ENCODE results near the gene MAP7.

The MAP7 gene

GRCh38 chr6:136533487-136533886, 16.7 kb downstream of the MAP7 start:
- in situ Hi-C loops (cut with MboI; ENCODE audit: low sequenced_read_pairs): no loop called here

GRCh38 chr6:136532030-136532429, 18.2 kb downstream of the MAP7 start:
- in situ Hi-C loops (cut with MboI; ENCODE audit: low sequenced_read_pairs): no loop called here

- in situ Hi-C loops (cut with MboI; ENCODE audit: low sequenced_read_pairs): no loop called here
Observed at GRCh38 chr6:136529710-136530109, 20.5 kb downstream of the MAP7 start.

- in situ Hi-C loops (cut with MboI; ENCODE audit: low sequenced_read_pairs): no loop called here
Observed at GRCh38 chr6:136528477-136528876, 21.7 kb downstream of the MAP7 start.

- in situ Hi-C loops (cut with MboI; ENCODE audit: low sequenced_read_pairs): no loop called here
Observed at GRCh38 chr6:136527831-136528230, 22.4 kb downstream of the MAP7 start.

- in situ Hi-C loops (cut with MboI; ENCODE audit: low sequenced_read_pairs): no loop called here
Observed at GRCh38 chr6:136526937-136527336, 23.3 kb downstream of the MAP7 start.

- in situ Hi-C loops (cut with MboI; ENCODE audit: low sequenced_read_pairs): no loop called here
Observed at GRCh38 chr6:136526196-136526930, 23.9 kb downstream of the MAP7 start.

GRCh38 chr6:136525586-136526195, 24.5 kb downstream of the MAP7 start:
- in situ Hi-C loops (cut with MboI; ENCODE audit: low sequenced_read_pairs): no loop called here

GRCh38 chr6:136524936-136525413, 25.2 kb downstream of the MAP7 start:
- in situ Hi-C loops (cut with MboI; ENCODE audit: low sequenced_read_pairs): no loop called here

GRCh38 chr6:136524339-136524935, 25.8 kb downstream of the MAP7 start:
- in situ Hi-C loops (cut with MboI; ENCODE audit: low sequenced_read_pairs): no loop called here

- in situ Hi-C loops (cut with MboI; ENCODE audit: low sequenced_read_pairs): no loop called here
Observed at GRCh38 chr6:136523196-136523595, 27.0 kb downstream of the MAP7 start.

- in situ Hi-C loops (cut with MboI; ENCODE audit: low sequenced_read_pairs): no loop called here
Observed at GRCh38 chr6:136522636-136523035, 27.6 kb downstream of the MAP7 start.

GRCh38 chr6:136521911-136522310, 28.3 kb downstream of the MAP7 start:
- in situ Hi-C loops (cut with MboI; ENCODE audit: low sequenced_read_pairs): no loop called here

GRCh38 chr6:136521427-136521826, 28.8 kb downstream of the MAP7 start:
- in situ Hi-C loops (cut with MboI; ENCODE audit: low sequenced_read_pairs): no loop called here

- in situ Hi-C loops (cut with MboI; ENCODE audit: low sequenced_read_pairs): no loop called here
Observed at GRCh38 chr6:136520517-136520916, 29.7 kb downstream of the MAP7 start.

- in situ Hi-C loops (cut with MboI; ENCODE audit: low sequenced_read_pairs): no loop called here
Observed at GRCh38 chr6:136517582-136517981, 32.6 kb downstream of the MAP7 start.

- in situ Hi-C loops (cut with MboI; ENCODE audit: low sequenced_read_pairs): no loop called here
Observed at GRCh38 chr6:136517002-136517401, 33.2 kb downstream of the MAP7 start.

GRCh38 chr6:136514591-136514990, 35.6 kb downstream of the MAP7 start:
- in situ Hi-C loops (cut with MboI; ENCODE audit: low sequenced_read_pairs): no loop called here

GRCh38 chr6:136511926-136512325, 38.3 kb downstream of the MAP7 start:
- in situ Hi-C loops (cut with MboI; ENCODE audit: low sequenced_read_pairs): no loop called here

- in situ Hi-C loops (cut with MboI; ENCODE audit: low sequenced_read_pairs): no loop called here
Observed at GRCh38 chr6:136511397-136511796, 38.8 kb downstream of the MAP7 start.

- in situ Hi-C loops (cut with MboI; ENCODE audit: low sequenced_read_pairs): no loop called here
Observed at GRCh38 chr6:136510782-136511181, 39.4 kb downstream of the MAP7 start.

GRCh38 chr6:136510299-136510698, 39.9 kb downstream of the MAP7 start:
- in situ Hi-C loops (cut with MboI; ENCODE audit: low sequenced_read_pairs): no loop called here

Data from HL-60/S4 (cell line).